IMR-90 (cell line): Measurements from ENCODE around the gene CCNI. TPM values are rescaled to one million over a fixed set of nuclear protein-coding genes. Genes with fewer than 3 reads are reported as not detected.

Experiments
- ATAC-seq: fragments of 200-7000 bp; cut with Tn5 transposase; 2 replicates; pipeline ENCODE4 v1.9.1; 2020; ENCODE audit warnings: low read depth, mild to moderate bottlenecking, moderate library complexity
- BruUV-seq: library from RNA; stranded (reverse); fragments of 400-500 nt; replicated peaks from 2 replicates; lab custom pipeline; 2021; lab: Mats Ljungman, UMichigan
- CTCF ChIA-PET: fragments of 300-600 bp; formaldehyde crosslinking; extraction: SDS; loops from one replicate; lab custom pipeline; 2021; ENCODE audit warnings: antibody characterized with exemption; lab: Yijun Ruan, JAX
- POLR2A ChIA-PET: fragments of 300-600 bp; sonication (Branson Sonifier 250); formaldehyde crosslinking; loops from one replicate; lab custom pipeline; 2022; ENCODE audit warnings: antibody characterized with exemption; ENCODE audit not compliant: unreplicated experiment; lab: Charles Lee
- DNase-seq: peaks from one replicate; pipeline ENCODE4 v3.0.0; 2013
- H2AFZ ChIP-seq: replicated peaks from 2 replicates; pipeline ENCODE3; 2013; ENCODE audit warnings: low read length, mild to moderate bottlenecking; ENCODE audit not compliant: poor library complexity
- H2AK5ac ChIP-seq: 2 replicates; pipeline ENCODE4 v1.6.1; 2013; ENCODE audit warnings: low read depth, low read length, inconsistent platforms
- H2AK9ac ChIP-seq: replicated peaks from 2 replicates; pipeline ENCODE3; 2013; ENCODE audit warnings: mild to moderate bottlenecking, low read depth, low read length, moderate library complexity; ENCODE audit not compliant: poor library complexity
- H2BK120ac ChIP-seq: 2 replicates; pipeline ENCODE4 v1.6.1; 2013; ENCODE audit warnings: low read depth, low read length, inconsistent platforms
- H2BK15ac ChIP-seq: 3 replicates; pipeline ENCODE4 v1.6.1; 2013; ENCODE audit warnings: low read depth, low read length, inconsistent platforms
- H2BK20ac ChIP-seq: 2 replicates; pipeline ENCODE4 v1.6.1; 2013; ENCODE audit warnings: low read depth, mild to moderate bottlenecking, inconsistent platforms, low read length, moderate library complexity
- H2BK5ac ChIP-seq: 2 replicates; pipeline ENCODE4 v1.6.1; 2013; ENCODE audit warnings: mild to moderate bottlenecking, low read depth, low read length, inconsistent platforms; ENCODE audit not compliant: poor library complexity, severe bottlenecking
- H3K14ac ChIP-seq: replicated peaks from 2 replicates; pipeline ENCODE4 v1.6.1; 2013; ENCODE audit warnings: low read depth, low read length, inconsistent platforms
- H3K18ac ChIP-seq: 2 replicates; pipeline ENCODE4 v1.6.1; 2013; ENCODE audit warnings: low read depth, low read length, control low read depth
- H3K23ac ChIP-seq: 2 replicates; pipeline ENCODE4 v1.6.1; 2013; ENCODE audit warnings: low read depth, low read length, inconsistent platforms
- H3K27ac ChIP-seq: 2 replicates; pipeline ENCODE4 v1.5.1; 2013; ENCODE audit warnings: mild to moderate bottlenecking, control low read depth, low read length; ENCODE audit not compliant: insufficient read depth
- H3K27me3 ChIP-seq: 2 replicates; pipeline ENCODE4 v1.6.1; 2013; ENCODE audit warnings: low read length; ENCODE audit not compliant: control insufficient read depth, insufficient read depth
- H3K36me3 ChIP-seq: 2 replicates; pipeline ENCODE4 v1.6.1; 2013; ENCODE audit warnings: low read length, mixed read lengths; ENCODE audit not compliant: control insufficient read depth, insufficient read depth
- H3K4ac ChIP-seq: 2 replicates; pipeline ENCODE4 v1.6.1; 2013; ENCODE audit warnings: low read depth, low read length, inconsistent platforms
- H3K4me1 ChIP-seq: 2 replicates; pipeline ENCODE4 v1.6.1; 2013; ENCODE audit warnings: low read length, mixed read lengths; ENCODE audit not compliant: control insufficient read depth, insufficient read depth
- H3K4me2 ChIP-seq: 2 replicates; pipeline ENCODE4 v1.6.1; 2013; ENCODE audit warnings: low read depth, mild to moderate bottlenecking, control low read depth, low read length, moderate library complexity
- H3K4me3 ChIP-seq: 2 replicates; pipeline ENCODE4 v1.5.1; 2013; ENCODE audit warnings: low read depth, mild to moderate bottlenecking, control low read depth, low read length, moderate library complexity; ENCODE audit not compliant: insufficient read depth
- H3K56ac ChIP-seq: 2 replicates; pipeline ENCODE4 v1.6.1; 2013; ENCODE audit warnings: low read length, inconsistent platforms; ENCODE audit not compliant: insufficient read depth; ENCODE audit errors: extremely low read depth
- H3K79me1 ChIP-seq, 2 experiments: 2 replicates each; pipeline ENCODE4 v1.6.1; 2013; ENCODE audit warnings: low read length in 2 of 2, inconsistent platforms in 1 of 2, low read depth in 1 of 2
- H3K9ac ChIP-seq: 2 replicates; pipeline ENCODE4 v1.6.1; 2013; ENCODE audit warnings: low read depth, low read length, control low read depth
- H3K9me1 ChIP-seq: 2 replicates; pipeline ENCODE4 v1.6.1; 2013; ENCODE audit warnings: low read length, inconsistent platforms; ENCODE audit not compliant: insufficient read depth
- H3K9me3 ChIP-seq: 2 replicates; pipeline ENCODE4 v1.6.1; 2013; ENCODE audit warnings: low read length; ENCODE audit not compliant: control insufficient read depth, insufficient read depth
- H4K20me1 ChIP-seq: 2 replicates; pipeline ENCODE4 v1.6.1; 2013; ENCODE audit warnings: low read length, inconsistent platforms; ENCODE audit not compliant: insufficient read depth
- H4K5ac ChIP-seq: 2 replicates; pipeline ENCODE4 v1.6.1; 2013; ENCODE audit warnings: mild to moderate bottlenecking, low read depth, low read length, control low read depth
- H4K8ac ChIP-seq, 2 experiments: 2 replicates each; pipeline ENCODE4 v1.6.1; 2013; ENCODE audit warnings: low read depth in 2 of 2, low read length in 2 of 2, control low read depth in 1 of 2, inconsistent platforms in 1 of 2
- H4K91ac ChIP-seq: 2 replicates; pipeline ENCODE4 v1.6.1; 2013; ENCODE audit warnings: low read depth, low read length, inconsistent platforms; ENCODE audit not compliant: insufficient read depth
- BHLHE40 ChIP-seq: fragments of 150-350 bp; IDR thresholded peaks from 2 replicates; pipeline ENCODE4 v1.6.1; 2016; ENCODE audit warnings: mild to moderate bottlenecking, low read depth, low read length
- CEBPB ChIP-seq: IDR thresholded peaks from 2 replicates; pipeline ENCODE4 v1.6.1; 2012; ENCODE audit warnings: low read depth, low read length, improper control_type of control experiment
- CHD1 ChIP-seq: IDR thresholded peaks from 2 replicates; pipeline ENCODE4 v1.6.1; 2012; ENCODE audit warnings: low read depth, low read length, improper control_type of control experiment
- ELK1 ChIP-seq: fragments of 150-350 bp; IDR thresholded peaks from 2 replicates; pipeline ENCODE4 v1.6.1; 2016; ENCODE audit warnings: low read depth, mild to moderate bottlenecking, low read length, moderate library complexity, borderline replicate concordance
- FOS ChIP-seq: fragments of 150-350 bp; IDR thresholded peaks from 2 replicates; pipeline ENCODE4 v1.6.1; 2016; ENCODE audit warnings: low read depth, low read length
- MAFK ChIP-seq: IDR thresholded peaks from 2 replicates; pipeline ENCODE4 v1.6.1; 2012; ENCODE audit warnings: low read depth, low read length, improper control_type of control experiment
- MAZ ChIP-seq: IDR thresholded peaks from 2 replicates; pipeline ENCODE4 v1.6.1; 2012; ENCODE audit warnings: low read depth, mild to moderate bottlenecking, low read length, improper control_type of control experiment, moderate library complexity, borderline replicate concordance
- NFE2L2 ChIP-seq: fragments of 150-350 bp; IDR thresholded peaks from 2 replicates; pipeline ENCODE4 v1.6.1; 2016; ENCODE audit warnings: low read depth, mild to moderate bottlenecking, low read length
- RCOR1 ChIP-seq: IDR thresholded peaks from 2 replicates; pipeline ENCODE4 v1.6.1; 2012; ENCODE audit warnings: mild to moderate bottlenecking, low read length, improper control_type of control experiment; ENCODE audit not compliant: insufficient replicate concordance
- RFX5 ChIP-seq: IDR thresholded peaks from 2 replicates; pipeline ENCODE4 v1.8.0; 2012; ENCODE audit warnings: low read depth, mild to moderate bottlenecking, low read length, moderate library complexity
- SMC3 ChIP-seq: fragments of 150-350 bp; IDR thresholded peaks from 2 replicates; pipeline ENCODE4 v1.6.1; 2016; ENCODE audit warnings: low read depth, mild to moderate bottlenecking, antibody characterized with exemption, low read length, moderate library complexity
- WGBS, 2 experiments: methylation state at CpG; one replicate each; pipeline versions ENCODE4 v1.1.5 to v1.1.7; 2013; ENCODE audit warnings: missing lambda C conversion rate in 2 of 2; ENCODE audit not compliant: insufficient read length in 1 of 2; ENCODE audit errors: extremely low coverage in 2 of 2; 5-methylcytosine and 5-hydroxymethylcytosine counted together
- dilution Hi-C: fragments of 300-500 bp; cut with HindIII; formaldehyde crosslinking; loops from one replicate; pipeline ENCODE4 v1.14.3; 2018; ENCODE audit warnings: low sequenced_read_pairs; ENCODE audit not compliant: unreplicated experiment
- in situ Hi-C: fragments of 300-500 bp; cut with MboI; formaldehyde crosslinking; loops from 3 replicates; pipeline ENCODE4 v1.14.3; 2019; ENCODE audit warnings: low sequenced_read_pairs, inconsistent platforms, mixed read lengths
- intact Hi-C: fragments of 100-400 bp; cut with micrococcal nuclease; formaldehyde crosslinking; loops from 2 replicates; pipeline ENCODE4 v1.10.0; 2022
- polyA plus RNA-seq, 3 experiments: library from polyadenylated mRNA; depleted of rRNA; stranded (reverse); fragments of >200 nt; gene quantifications; 2 replicates each; pipeline ENCODE4 v1.2.3, GENCODE V29; 2012; ENCODE audit warnings: low replicate concordance in 1 of 3
- total RNA-seq: library from RNA; depleted of rRNA; stranded (reverse); fragments of >200 nt; gene quantifications from 2 replicates; pipeline ENCODE4 v1.2.3, GENCODE V29; 2012
- TF ChIP-seq, protein P1 (sequence below): conservative IDR thresholded peaks from 2 replicates; pipeline ENCODE4 v1.5.1; 2012; ENCODE audit warnings: mild to moderate bottlenecking, low read depth, low read length, improper control_type of control experiment

Gene CCNI
- total and polyA plus RNA-seq, 2 of the 4 experiments (the other 2 are of a cell fraction): 70.1 to 100 TPM

DNA sequence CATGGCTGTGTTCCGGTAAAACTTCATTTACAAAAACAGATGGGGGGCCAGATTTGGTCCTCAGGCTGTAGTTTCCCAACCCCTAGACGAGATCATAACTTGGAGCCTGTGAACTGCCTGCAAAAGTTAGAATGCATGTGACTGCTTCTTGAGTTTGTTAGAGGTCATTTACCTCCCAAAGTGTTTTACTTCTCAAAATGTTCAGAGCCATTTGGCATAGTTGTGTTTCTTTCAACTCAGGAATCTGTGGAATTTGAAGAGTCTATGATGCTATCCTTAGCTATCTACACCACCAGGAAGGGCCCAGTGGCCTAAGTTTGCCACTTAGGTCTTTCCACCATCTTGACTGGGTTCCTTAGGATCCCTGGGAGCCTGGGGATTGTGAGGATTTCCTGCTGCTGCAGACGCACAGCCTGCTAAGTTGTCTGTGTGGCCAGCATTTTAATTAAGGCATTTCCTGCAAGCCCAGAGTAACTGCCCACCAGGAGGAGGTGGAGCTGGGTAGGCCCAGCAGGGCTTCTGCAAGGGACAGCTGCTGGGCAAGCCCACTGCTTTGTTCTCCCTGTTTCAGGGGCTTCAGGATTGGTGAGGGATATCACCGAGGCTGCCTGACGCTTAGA is 53.1 kb downstream of the CCNI start:
- peak overlapping the region; percentile 54 for H2BK20ac ChIP-seq
- peak overlapping the region; percentile 82; the same call in 1 of the 2 replicates for H2AK5ac ChIP-seq
- H3K36me3 ChIP-seq: peaks cover 60% of the 10 kb centered on the region
- peaks cover 23% of the 10 kb centered on the region for H3K4me1 ChIP-seq
- H2BK120ac ChIP-seq: peak overlapping the region; percentile 78
- H4K91ac ChIP-seq: peak overlapping the region; percentile 87
- H3K9me1 ChIP-seq: peaks cover 30% of the 10 kb centered on the region
- H2BK15ac ChIP-seq: peak overlapping the region; percentile 31; the same call in 1 of the 3 replicates
- peak overlapping the region; percentile 2 for H2AFZ ChIP-seq
- H3K27ac ChIP-seq: peak overlapping the region; percentile 65
- H3K4ac ChIP-seq: peak overlapping the region; percentile 91
- in situ Hi-C loops (loop anchor here (10.0 kb wide), 1 partner anchor 68 kb away; no protein-coding TSS in a partner anchor), intact Hi-C loops (loop anchor here (5.0 kb wide), 2 partner anchors 35 to 70 kb away; no protein-coding TSS in a partner anchor), dilution Hi-C loops (no loop called here)
- H3K18ac ChIP-seq: peak overlapping the region; percentile 67
- H3K9me3 ChIP-seq: no peaks in the 10 kb centered on the region
- CTCF ChIA-PET: interaction anchor here (0.6 kb wide), 1 partner anchor 341 kb away, joined by 3 read pairs; no protein-coding TSS in a partner anchor
- no peak overlapping the region for H3K4me2 ChIP-seq
- peaks cover 11% of the 10 kb centered on the region; the same call in 1 of the 2 replicates for H4K20me1 ChIP-seq
- peak overlapping the region; percentile 0 to 78; a peak in 2 of 4 replicates for H4K8ac ChIP-seq
- no peak overlapping the region for H3K23ac ChIP-seq
- no peak overlapping the region for H3K56ac ChIP-seq
- H3K27me3 ChIP-seq: no peaks in the 10 kb centered on the region
- POLR2A ChIA-PET: no interaction called here
- H3K9ac ChIP-seq: peak overlapping the region; percentile 19; the same call in 1 of the 2 replicates
- peaks cover 44 to 69% of the 10 kb centered on the region in 2 experiments for H3K79me1 ChIP-seq
- whole genome bisulfite sequencing, 2 experiments: 33% methylated on average over 1 of the region's 5 CpGs; no CpG with 5 or more reads in 1 of the 2 experiments
- ATAC-seq: peak; percentile 67
- TF ChIP-seq CHD1: no peak
- TF ChIP-seq ELK1: no peak
- TF ChIP-seq MAZ: no peak
- no peak for TF ChIP-seq MAFK
- no peak for TF ChIP-seq CEBPB
- no peak for TF ChIP-seq RCOR1
- TF ChIP-seq BHLHE40: no peak
- no peak for TF ChIP-seq NFE2L2
- no peak for TF ChIP-seq RFX5
- TF ChIP-seq, protein P1, sequence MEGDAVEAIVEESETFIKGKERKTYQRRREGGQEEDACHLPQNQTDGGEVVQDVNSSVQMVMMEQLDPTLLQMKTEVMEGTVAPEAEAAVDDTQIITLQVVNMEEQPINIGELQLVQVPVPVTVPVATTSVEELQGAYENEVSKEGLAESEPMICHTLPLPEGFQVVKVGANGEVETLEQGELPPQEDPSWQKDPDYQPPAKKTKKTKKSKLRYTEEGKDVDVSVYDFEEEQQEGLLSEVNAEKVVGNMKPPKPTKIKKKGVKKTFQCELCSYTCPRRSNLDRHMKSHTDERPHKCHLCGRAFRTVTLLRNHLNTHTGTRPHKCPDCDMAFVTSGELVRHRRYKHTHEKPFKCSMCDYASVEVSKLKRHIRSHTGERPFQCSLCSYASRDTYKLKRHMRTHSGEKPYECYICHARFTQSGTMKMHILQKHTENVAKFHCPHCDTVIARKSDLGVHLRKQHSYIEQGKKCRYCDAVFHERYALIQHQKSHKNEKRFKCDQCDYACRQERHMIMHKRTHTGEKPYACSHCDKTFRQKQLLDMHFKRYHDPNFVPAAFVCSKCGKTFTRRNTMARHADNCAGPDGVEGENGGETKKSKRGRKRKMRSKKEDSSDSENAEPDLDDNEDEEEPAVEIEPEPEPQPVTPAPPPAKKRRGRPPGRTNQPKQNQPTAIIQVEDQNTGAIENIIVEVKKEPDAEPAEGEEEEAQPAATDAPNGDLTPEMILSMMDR: no peak
- no peak for TF ChIP-seq SMC3
- no peak for TF ChIP-seq FOS
- DNase-seq: peak; percentile 81
- H3K14ac ChIP-seq: peak overlapping the region; percentile 58
- peak overlapping the region; percentile 10 for H2AK9ac ChIP-seq
- peak overlapping the region; percentile 88 for H2BK5ac ChIP-seq
- no peak overlapping the region for H3K4me3 ChIP-seq
- H4K5ac ChIP-seq: peak overlapping the region; percentile 70
- no TSS peak for BruUV-seq
